GM12878 (cell line): Measurements from ENCODE around the gene ATOSA. TPM values are rescaled to one million over a fixed set of nuclear protein-coding genes. Genes with fewer than 3 reads are reported as not detected.

ENCODE experiments used
- ATAC-seq: fragments of 200-7000 bp; cut with Tn5 transposase; 3 replicates; pipeline ENCODE4 v1.9.1; 2020; ENCODE audit warnings: mild to moderate bottlenecking, moderate library complexity
- BruUV-seq: library from RNA; stranded (reverse); fragments of 400-500 nt; replicated peaks from 2 replicates; lab custom pipeline; 2021; lab: Mats Ljungman, UMichigan
- CTCF ChIA-PET: fragments of 300-600 bp; sonication (Branson Sonifier 250); formaldehyde crosslinking; extraction: SDS; loops from one replicate; lab custom pipeline; 2021; ENCODE audit warnings: inconsistent platforms; lab: Yijun Ruan, JAX
- POLR2A ChIA-PET: fragments of 350-600 bp; formaldehyde crosslinking; extraction: SDS; loops from one replicate; lab custom pipeline; 2021; ENCODE audit warnings: inconsistent platforms; lab: Charles Lee
- RAD21 ChIA-PET: fragments of 300-600 bp; sonication (Branson Sonifier 250); formaldehyde crosslinking; loops from one replicate; lab custom pipeline; 2023; ENCODE audit warnings: antibody characterized with exemption; ENCODE audit not compliant: unreplicated experiment; lab: Charles Lee
- SMC1A ChIA-PET: fragments of 300-600 bp; sonication (Branson Sonifier 250); formaldehyde crosslinking; loops from one replicate; lab custom pipeline; 2023; ENCODE audit not compliant: unreplicated experiment, uncharacterized antibody; lab: Charles Lee
- DNase-seq: peaks from one replicate; pipeline ENCODE4 v3.0.0-alpha.2; 2011; ENCODE audit warnings: low read depth, low spot score
- FAIRE-seq: peaks from 3 replicates; lab custom pipeline; 2011; peaks lifted over from hg19 to GRCh38; lab: Jason Lieb, UNC
- H2AFZ ChIP-seq: 2 replicates; pipeline ENCODE4 v1.6.0; 2011; ENCODE audit warnings: low read depth, low read length, control low read depth; ENCODE audit not compliant: control insufficient read depth
- H3K27ac ChIP-seq: 2 replicates; pipeline ENCODE4 v1.5.1; 2011; ENCODE audit warnings: control low read depth; ENCODE audit not compliant: control insufficient read depth, insufficient read depth
- H3K27me3 ChIP-seq, 2 experiments: replicated peaks in 1 of 2; 2 replicates each; pipeline versions ENCODE4 v1.6.0 to v1.6.1; 2011; ENCODE audit warnings: low read length in 1 of 2; ENCODE audit not compliant: control insufficient read depth in 2 of 2, insufficient read depth in 2 of 2
- H3K36me3 ChIP-seq, 2 experiments: 2 replicates each; pipeline ENCODE4 v1.5.1; 2011; ENCODE audit warnings: low read length in 1 of 2; ENCODE audit not compliant: control insufficient read depth in 2 of 2, insufficient read depth in 2 of 2
- H3K4me1 ChIP-seq: 2 replicates; pipeline ENCODE4 v1.6.1; 2011; ENCODE audit warnings: mild to moderate bottlenecking, low read length, moderate library complexity, mixed read lengths; ENCODE audit not compliant: control insufficient read depth, insufficient read depth
- H3K4me2 ChIP-seq: 2 replicates; pipeline ENCODE4 v1.6.0; 2011; ENCODE audit warnings: control low read depth; ENCODE audit not compliant: control insufficient read depth, insufficient read depth
- H3K4me3 ChIP-seq: fragments of 200-600 bp; sonication (generic); 2 replicates; pipeline ENCODE4 v1.5.1; 2016
- H3K79me2 ChIP-seq: 2 replicates; pipeline ENCODE4 v1.6.0; 2011; ENCODE audit warnings: low read length; ENCODE audit not compliant: control insufficient read depth, insufficient read depth
- H3K9ac ChIP-seq: 2 replicates; pipeline ENCODE4 v1.8.0; 2011; ENCODE audit warnings: low read length, control low read depth, mixed read lengths; ENCODE audit not compliant: control insufficient read depth, insufficient read depth
- H3K9me3 ChIP-seq: replicated peaks from 3 replicates; pipeline ENCODE4 v1.5.1; 2011; ENCODE audit warnings: mild to moderate bottlenecking, low read length; ENCODE audit not compliant: control insufficient read depth, insufficient read depth
- H4K20me1 ChIP-seq: 2 replicates; pipeline ENCODE4 v1.6.0; 2011; ENCODE audit not compliant: control insufficient read depth, insufficient read depth
- EED ChIP-seq: sonication (generic); IDR thresholded peaks from 2 replicates; pipeline ENCODE4 v1.6.1; 2016; ENCODE audit warnings: antibody characterized with exemption, low read depth
- ESRRA ChIP-seq: IDR thresholded peaks from 2 replicates; pipeline ENCODE4 v1.6.1; 2012; ENCODE audit warnings: mild to moderate bottlenecking, low read length, improper control_type of control experiment
- MYC ChIP-seq: IDR thresholded peaks from 2 replicates; pipeline ENCODE4 v1.6.1; 2011; ENCODE audit warnings: mild to moderate bottlenecking, low read length, moderate library complexity, inconsistent platforms; ENCODE audit not compliant: insufficient read depth, insufficient replicate concordance, insufficient read length, severe bottlenecking
- PBX3 ChIP-seq: IDR thresholded peaks from 2 replicates; pipeline ENCODE4 v1.6.1; 2011; ENCODE audit warnings: mild to moderate bottlenecking, low read depth, low read length, moderate library complexity; ENCODE audit not compliant: insufficient replicate concordance
- RBBP5 ChIP-seq: fragments of 200-600 bp; sonication (generic); conservative IDR thresholded peaks from 2 replicates; pipeline ENCODE4 v1.6.1; 2016
- WGBS: methylation state at CpG from one replicate; pipeline ENCODE4 v1.1.6; 2016; ENCODE audit warnings: low lambda C conversion rate; ENCODE audit not compliant: insufficient replicate concordance, insufficient coverage; ENCODE audit errors: missing lambda C conversion rate; 5-methylcytosine and 5-hydroxymethylcytosine counted together
- in situ Hi-C: fragments of 300-500 bp; cut with MboI; formaldehyde crosslinking; loops from 9 replicates; pipeline ENCODE4 v1.14.3; 2018; ENCODE audit warnings: mixed read lengths
- intact Hi-C: fragments of 100-400 bp; cut with micrococcal nuclease; formaldehyde crosslinking; loops from one replicate; pipeline ENCODE4 v1.14.2; 2022; ENCODE audit not compliant: unreplicated experiment
- polyA plus RNA-seq, 11 experiments: library from polyadenylated mRNA; depleted of rRNA in 4 of 11; unstranded in 6 of 11; stranded (reverse) in 5 of 11; fragments of >200 nt; fragmentation: Nextera tagmentation in 4 of 11; fragmentation: Illumina TruSeq in 1 of 11; extraction: Ambion mirVana in 4 of 11; extraction: Trizol in 1 of 11; gene quantifications; 1 replicate in 1 of 11; 2 replicates in 10 of 11; pipeline versions ENCODE4 v1.2.1 to v1.2.3, GENCODE V29; 2011 to 2016; ENCODE audit warnings: inconsistent platforms in 2 of 11, missing spikeins in 2 of 11, low read depth in 1 of 11
- total RNA-seq, 4 experiments: library from RNA; depleted of rRNA in 3 of 4; stranded (reverse); fragments of >200 nt in 3 of 4; fragmentation: Illumina TruSeq in 1 of 4; extraction: Trizol in 1 of 4; gene quantifications; 2 replicates each; pipeline versions ENCODE4 v1.2.1 to v1.2.3, GENCODE V29; 2013 to 2021
- TF ChIP-seq, protein P1 (sequence below): fragments of 450-650 bp; IDR thresholded peaks from 2 replicates; pipeline ENCODE4 v1.6.1; 2016; ENCODE audit warnings: mild to moderate bottlenecking

Gene ATOSA
- total and polyA plus RNA-seq, 10 of the 15 experiments (the other 5 are each of a cell fraction or from before 2014, with no cell fraction given): 6.8 to 24.3 (median 14.6) TPM

DNA sequence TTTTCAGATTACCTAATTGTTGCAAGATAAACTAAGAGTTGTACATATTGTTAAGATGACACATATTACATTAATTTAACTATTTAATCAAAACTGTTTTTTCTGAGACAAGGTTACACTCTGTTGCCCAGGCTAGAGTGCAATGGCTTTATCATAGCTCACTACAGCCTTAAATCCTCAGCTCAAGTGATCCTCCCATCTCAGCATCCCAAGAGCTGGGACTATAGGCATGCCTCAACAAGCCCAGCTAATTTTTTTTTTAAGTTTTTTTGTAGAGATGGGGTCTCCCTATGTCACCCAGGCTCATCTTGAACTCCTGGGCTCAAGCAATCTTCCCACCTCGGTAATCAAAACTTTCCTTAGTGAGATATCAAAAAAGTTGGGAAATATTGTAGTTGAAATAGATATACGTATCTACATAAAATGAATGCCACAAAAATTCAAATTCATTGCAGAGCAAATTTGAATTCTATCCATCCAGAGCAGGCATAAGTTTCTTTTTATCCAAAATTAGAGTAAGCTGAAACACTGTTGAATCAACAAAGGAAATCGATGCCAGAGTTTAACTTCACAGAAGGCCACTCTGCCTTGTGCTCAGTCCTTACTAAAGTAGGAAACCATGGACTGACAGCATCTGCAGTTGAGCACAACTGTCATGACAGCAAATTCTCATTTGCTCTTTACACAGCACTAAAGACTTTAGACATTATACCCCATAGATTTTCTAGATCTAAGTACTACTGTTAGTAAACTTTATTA, 15.5 kb downstream of the ATOSA start:
- CTCF ChIA-PET: interaction anchor here (1.0 kb wide), 1 partner anchor 111 kb away, joined by 3 read pairs; no protein-coding TSS in a partner anchor
- peaks cover 0 to 13% of the 10 kb centered on the region in 2 experiments; a peak in 2 of 4 replicates for H3K36me3 ChIP-seq
- BruUV-seq: no TSS peak

More for the DNA sequence above, 15.5 kb downstream of the ATOSA start:
- RAD21 ChIA-PET: no interaction called here
- H4K20me1 ChIP-seq: no peaks in the 10 kb centered on the region
- H3K4me3 ChIP-seq: no peak overlapping the region
- no peak overlapping the region for H3K27ac ChIP-seq
- H3K4me1 ChIP-seq: peaks cover 24% of the 10 kb centered on the region
- 98% methylated on average over 3 of the region's 3 CpGs for WGBS
- POLR2A ChIA-PET: no interaction called here
- H3K79me2 ChIP-seq: no peaks in the 10 kb centered on the region
- FAIRE-seq: no peak
- TF ChIP-seq, protein P1, sequence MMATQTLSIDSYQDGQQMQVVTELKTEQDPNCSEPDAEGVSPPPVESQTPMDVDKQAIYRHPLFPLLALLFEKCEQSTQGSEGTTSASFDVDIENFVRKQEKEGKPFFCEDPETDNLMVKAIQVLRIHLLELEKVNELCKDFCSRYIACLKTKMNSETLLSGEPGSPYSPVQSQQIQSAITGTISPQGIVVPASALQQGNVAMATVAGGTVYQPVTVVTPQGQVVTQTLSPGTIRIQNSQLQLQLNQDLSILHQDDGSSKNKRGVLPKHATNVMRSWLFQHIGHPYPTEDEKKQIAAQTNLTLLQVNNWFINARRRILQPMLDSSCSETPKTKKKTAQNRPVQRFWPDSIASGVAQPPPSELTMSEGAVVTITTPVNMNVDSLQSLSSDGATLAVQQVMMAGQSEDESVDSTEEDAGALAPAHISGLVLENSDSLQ: no peak
- TF ChIP-seq ESRRA: no peak
- no peak for TF ChIP-seq RBBP5
- TF ChIP-seq PBX3: no peak
- TF ChIP-seq MYC: no peak
- no peak for TF ChIP-seq EED
- no peaks in the 10 kb centered on the region; the same call in 2 of the 3 replicates for H3K9me3 ChIP-seq
- in situ Hi-C loops (no loop called here), intact Hi-C loops (no loop called here)
- H3K27me3 ChIP-seq: no peaks in the 10 kb centered on the region
- ATAC-seq: no peak
- no peak overlapping the region for H3K9ac ChIP-seq
- H2AFZ ChIP-seq: no peak overlapping the region
- SMC1A ChIA-PET: interaction anchor here (1.0 to 3.8 kb wide), 4 partner anchors 10 to 46 kb away, joined by 4 to 13 read pairs (median 6); no protein-coding TSS in a partner anchor
- DNase-seq: no peak
- no peak overlapping the region for H3K4me2 ChIP-seq
